ENCODE data around the gene MICALL1. TPM values are rescaled to one million over a fixed set of nuclear protein-coding genes. Genes with fewer than 3 reads are reported as not detected.

Gene MICALL1
- total RNA-seq, result 50.3 to 65.5 TPM (median 58.6 TPM) in 3 replicates
- long read RNA-seq, full-length matches to known transcripts, result 26 of 70 reads
- long read RNA-seq, partial matches to known transcripts, result 31 of 70 reads
- long read RNA-seq, other reads (novel, unspliced or antisense), result 13 of 70 reads

- no peak for DNase-seq (ENCODE audit: low spot score)
- Mint-ChIP-seq H3K27me3 (ENCODE audit: low read depth) (no peaks in the 10 kb centered on the region), H3K27ac (ENCODE audit: unreplicated experiment) (peak within 1 kb of the TSS; percentile 98), H3K4me3 (ENCODE audit: unreplicated experiment) (peak within 1 kb of the TSS; percentile 84), H3K9me3 (ENCODE audit: low read depth) (no peaks in the 10 kb centered on the region), H3K36me3 (ENCODE audit: low read depth) (peaks cover 5% of the 10 kb centered on the region), H3K4me1 (ENCODE audit: low read depth) (peaks cover 43% of the 10 kb centered on the region)
- peak; percentile 55 for TF ChIP-seq CTCF (IDR thresholded peaks at IDR 0.05)
These were observed at the start of gene MICALL1 for GRCh38 chr22:37905534-37906363. TSS of gene MICALL1 (plus strand) at chr22:37906297. CDS start at chr22:37906423, 126 bp downstream.

GRCh38 chr22:37860796-37861421 is 45.2 kb upstream of the MICALL1 start:
- Mint-ChIP-seq H3K4me1 (ENCODE audit: low read depth) (peaks cover 12% of the 10 kb centered on the region), H3K36me3 (ENCODE audit: low read depth) (peaks cover 35% of the 10 kb centered on the region), H3K27ac (ENCODE audit: unreplicated experiment) (peak overlapping the region; percentile 91), H3K27me3 (ENCODE audit: low read depth) (no peaks in the 10 kb centered on the region), H3K9me3 (ENCODE audit: low read depth) (no peaks in the 10 kb centered on the region), H3K4me3 (ENCODE audit: unreplicated experiment) (no peak overlapping the region)
- DNase-seq (ENCODE audit: low spot score), result no peak
- no peak for TF ChIP-seq CTCF (IDR thresholded peaks at IDR 0.05)

- H3K36me3 Mint-ChIP-seq (ENCODE audit: low read depth), result peaks cover 32% of the 10 kb centered on the region
- no peak overlapping the region for H3K27ac Mint-ChIP-seq (ENCODE audit: unreplicated experiment)
These were observed 43.3 kb upstream of the MICALL1 start for GRCh38 chr22:37862570-37863325.

GRCh38 chr22:37865510-37865909 is 40.6 kb upstream of the MICALL1 start:
- Mint-ChIP-seq H3K27me3 (ENCODE audit: low read depth) (no peaks in the 10 kb centered on the region), H3K27ac (ENCODE audit: unreplicated experiment) (no peak overlapping the region), H3K9me3 (ENCODE audit: low read depth) (no peaks in the 10 kb centered on the region), H3K4me1 (ENCODE audit: low read depth) (peaks cover 4% of the 10 kb centered on the region), H3K36me3 (ENCODE audit: low read depth) (peaks cover 37% of the 10 kb centered on the region), H3K4me3 (ENCODE audit: unreplicated experiment) (no peak overlapping the region)
- no peak for TF ChIP-seq CTCF (IDR thresholded peaks at IDR 0.05)
- DNase-seq (ENCODE audit: low spot score), result no peak

More at GRCh38 chr22:37862570-37863325, 43.3 kb upstream of the MICALL1 start:
- peaks cover 12% of the 10 kb centered on the region for H3K4me1 Mint-ChIP-seq (ENCODE audit: low read depth)
- no peak for DNase-seq (ENCODE audit: low spot score)
- no peaks in the 10 kb centered on the region for H3K9me3 Mint-ChIP-seq (ENCODE audit: low read depth)
- no peak overlapping the region for H3K4me3 Mint-ChIP-seq (ENCODE audit: unreplicated experiment)
- H3K27me3 Mint-ChIP-seq (ENCODE audit: low read depth), result no peaks in the 10 kb centered on the region
- no peak for TF ChIP-seq CTCF (IDR thresholded peaks at IDR 0.05)

GRCh38 chr22:37870273-37870672 is 35.8 kb upstream of the MICALL1 start:
- Mint-ChIP-seq H3K9me3 (ENCODE audit: low read depth) (no peaks in the 10 kb centered on the region), H3K27ac (ENCODE audit: unreplicated experiment) (no peak overlapping the region), H3K4me1 (ENCODE audit: low read depth) (no peaks in the 10 kb centered on the region), H3K27me3 (ENCODE audit: low read depth) (no peaks in the 10 kb centered on the region), H3K36me3 (ENCODE audit: low read depth) (peaks cover 35% of the 10 kb centered on the region), H3K4me3 (ENCODE audit: unreplicated experiment) (no peak overlapping the region)
- DNase-seq (ENCODE audit: low spot score), result no peak
- TF ChIP-seq CTCF (IDR thresholded peaks at IDR 0.05), result no peak

Measured in chondrocyte (in vitro differentiated cells).